K562 (cell line): ENCODE results near the gene ADAMTS2. TPM values are rescaled to one million over a fixed set of nuclear protein-coding genes. Genes with fewer than 3 reads are reported as not detected.

ENCODE experiments used
- ATAC-seq: fragments of 200-7000 bp; cut with Tn5 transposase; 3 replicates; pipeline ENCODE4 v1.9.1; 2020; ENCODE audit warnings: moderate library complexity
- BruUV-seq: library from RNA; stranded (reverse); fragments of 400-500 nt; replicated peaks from 2 replicates; lab custom pipeline; 2021; lab: Mats Ljungman, UMichigan
- CTCF ChIA-PET: fragments of 300-600 bp; formaldehyde crosslinking; extraction: SDS; loops from one replicate; lab custom pipeline; 2021; ENCODE audit warnings: low intra/inter-chr PET ratio; lab: Yijun Ruan, JAX
- POLR2A ChIA-PET: fragments of 300-600, 350-650 bp; sonication (Branson Sonifier 250); formaldehyde crosslinking; extraction: SDS; loops from one replicate; lab custom pipeline; 2021; ENCODE audit warnings: antibody characterized with exemption, inconsistent platforms; lab: Yijun Ruan, JAX
- DNase-seq, 4 experiments: peaks; one replicate each; pipeline versions ENCODE4 v3.0.0 to v3.0.0-alpha.2; 2011 to 2018; ENCODE audit warnings: low spot score in 3 of 4, mixed read lengths in 3 of 4; ENCODE audit errors: extremely low read depth in 1 of 4
- FAIRE-seq: peaks from 2 replicates; lab custom pipeline; 2011; peaks lifted over from hg19 to GRCh38; lab: Jason Lieb, UNC
- H2AFZ ChIP-seq: 2 replicates; pipeline ENCODE4 v1.6.0; 2011; ENCODE audit warnings: low read depth, low read length, control low read depth, inconsistent platforms
- H3K27ac ChIP-seq: fragments of 200-600 bp; 3 replicates; pipeline ENCODE4 v1.8.0; 2011; ENCODE audit warnings: low read depth, mild to moderate bottlenecking, control low read depth, inconsistent platforms, low read length, moderate library complexity, mixed read lengths; ENCODE audit errors: extremely low read depth
- H3K27me3 ChIP-seq, 2 experiments: fragments of 300-600 bp in 1 of 2; 2 replicates in 1 of 2; 3 replicates in 1 of 2; pipeline versions ENCODE4 v1.6.0 to v1.8.0; 2011; ENCODE audit warnings: inconsistent platforms in 2 of 2, low read length in 2 of 2, mild to moderate bottlenecking in 1 of 2, mixed read lengths in 1 of 2, moderate library complexity in 1 of 2; ENCODE audit not compliant: control insufficient read depth in 2 of 2, insufficient read depth in 2 of 2
- H3K36me3 ChIP-seq: fragments of 300-600 bp; 3 replicates; pipeline ENCODE4 v1.8.0; 2011; ENCODE audit warnings: mild to moderate bottlenecking, low read length, inconsistent platforms; ENCODE audit not compliant: control insufficient read depth, insufficient read depth
- H3K4me1 ChIP-seq, 2 experiments: fragments of 200-600 bp in 1 of 2; replicated peaks in 1 of 2; 2 replicates in 1 of 2; 3 replicates in 1 of 2; pipeline versions ENCODE4 v1.5.1 to v1.8.0; 2011; ENCODE audit warnings: inconsistent platforms in 2 of 2, low read length in 2 of 2, mild to moderate bottlenecking in 1 of 2, mixed read lengths in 1 of 2, moderate library complexity in 1 of 2; ENCODE audit not compliant: control insufficient read depth in 2 of 2, insufficient read depth in 2 of 2
- H3K4me2 ChIP-seq: 2 replicates; pipeline ENCODE4 v1.6.1; 2011; ENCODE audit warnings: low read length, control low read depth, inconsistent platforms, mixed read lengths; ENCODE audit not compliant: insufficient read depth
- H3K4me3 ChIP-seq: fragments of 200-600 bp; sonication (generic), shearing (Covaris generic); 2 replicates; pipeline ENCODE4 v1.5.1; 2016; ENCODE audit warnings: control low read depth, inconsistent platforms
- H3K79me2 ChIP-seq: fragments of 200-600 bp; 3 replicates; pipeline ENCODE4 v1.8.0; 2011; ENCODE audit warnings: low read length, inconsistent platforms; ENCODE audit not compliant: control insufficient read depth, insufficient read depth
- H3K9ac ChIP-seq, 2 experiments: 2 replicates each; pipeline versions ENCODE4 v1.6.0 to v1.6.1; 2011; ENCODE audit warnings: low read depth in 2 of 2, low read length in 2 of 2, control low read depth in 1 of 2, inconsistent platforms in 1 of 2, mild to moderate bottlenecking in 1 of 2, mixed read lengths in 1 of 2; ENCODE audit not compliant: insufficient read depth in 1 of 2
- H3K9me1 ChIP-seq: one replicate; pipeline ENCODE4 v1.6.0; 2011; ENCODE audit warnings: inconsistent platforms, mild to moderate bottlenecking, low read length, moderate library complexity; ENCODE audit not compliant: control insufficient read depth, insufficient read depth
- H3K9me3 ChIP-seq: replicated peaks from 2 replicates; pipeline ENCODE4 v1.5.1; 2011; ENCODE audit warnings: low read depth, low read length, inconsistent platforms; ENCODE audit not compliant: control insufficient read depth, insufficient read depth
- H4K20me1 ChIP-seq: replicated peaks from 2 replicates; pipeline ENCODE4 v1.6.1; 2011; ENCODE audit warnings: low read length, inconsistent platforms, mixed read lengths; ENCODE audit not compliant: control insufficient read depth, insufficient read depth
- CBFA2T3 ChIP-seq: fragments of 450-650 bp; IDR thresholded peaks from 2 replicates; pipeline ENCODE4 v1.6.1; 2017
- FOXM1 ChIP-seq, 2 experiments: fragments of 450-650 bp in 1 of 2; sonication (generic) in 1 of 2; formaldehyde crosslinking in 1 of 2; IDR thresholded peaks; 2 replicates each; pipeline versions ENCODE4 v1.6.1 to v1.9.0; 2017 to 2022; ENCODE audit warnings: low read depth in 2 of 2, mild to moderate bottlenecking in 2 of 2, missing genetic modification reagents in 1 of 2, moderate library complexity in 1 of 2
- HINFP ChIP-seq: fragments of 450-650 bp; conservative IDR thresholded peaks from 2 replicates; pipeline ENCODE4 v1.6.1; 2016; ENCODE audit warnings: missing genetic modification characterization, low read depth, mild to moderate bottlenecking, control low read depth, missing compliant biosample characterization
- L3MBTL2 ChIP-seq: fragments of 450-650 bp; IDR thresholded peaks from 2 replicates; pipeline ENCODE4 v1.6.1; 2016; ENCODE audit warnings: mild to moderate bottlenecking, moderate library complexity
- MED1 ChIP-seq: sonication (generic); formaldehyde crosslinking; IDR thresholded peaks from 2 replicates; pipeline ENCODE4 v1.8.1; 2023; ENCODE audit warnings: missing genetic modification reagents, borderline replicate concordance
- MYBL2 ChIP-seq, 2 experiments: fragments of 450-650 bp in 1 of 2; sonication (generic) in 1 of 2; formaldehyde crosslinking in 1 of 2; IDR thresholded peaks; 2 replicates each; pipeline versions ENCODE4 v1.6.1 to v1.8.1; 2017 to 2022; ENCODE audit warnings: borderline replicate concordance in 1 of 2, inconsistent platforms in 1 of 2, low read depth in 1 of 2, mild to moderate bottlenecking in 1 of 2, missing genetic modification reagents in 1 of 2, moderate library complexity in 1 of 2
- RBFOX2 ChIP-seq: fragments of 200-400 bp; formaldehyde crosslinking; IDR thresholded peaks from 2 replicates; pipeline ENCODE4 v1.6.1; 2017; ENCODE audit warnings: low read depth, mild to moderate bottlenecking, low read length, moderate library complexity
- RUNX1 ChIP-seq: sonication (generic); IDR thresholded peaks from 2 replicates; pipeline ENCODE4 v1.6.1; 2016; ENCODE audit warnings: antibody characterized with exemption, low read depth
- SMAD3 ChIP-seq: fragments of 450-650 bp; formaldehyde crosslinking; conservative IDR thresholded peaks from 2 replicates; pipeline ENCODE4 v1.4.0; 2020; ENCODE audit warnings: mild to moderate bottlenecking
- WHSC1 ChIP-seq: IDR thresholded peaks from one replicate; pipeline ENCODE4 v1.6.1; 2012; ENCODE audit warnings: low read length, control low read depth, inconsistent platforms
- ZFP1 ChIP-seq: fragments of 450-650 bp; formaldehyde crosslinking; IDR thresholded peaks from 2 replicates; pipeline ENCODE4 v1.4.0; 2020; ENCODE audit warnings: mild to moderate bottlenecking, mixed read lengths
- WGBS: fragments of 100-300 bp; shearing (Covaris generic); methylation state at CpG from one replicate; pipeline ENCODE4 v1.1.6; 2016; ENCODE audit warnings: low coverage, mixed read lengths; ENCODE audit not compliant: insufficient coverage; ENCODE audit errors: missing lambda C conversion rate; 5-methylcytosine and 5-hydroxymethylcytosine counted together
- in situ Hi-C: fragments of 300-500 bp; cut with MboI; formaldehyde crosslinking; loops from 4 replicates; pipeline ENCODE4 v1.15.0; 2018; ENCODE audit warnings: inconsistent platforms, mixed read lengths
- intact Hi-C: fragments of 100-400 bp; cut with micrococcal nuclease; formaldehyde crosslinking; loops from 2 replicates; pipeline ENCODE4 v1.14.2; 2022
- polyA plus RNA-seq, 8 experiments: library from polyadenylated mRNA; depleted of rRNA in 4 of 8; stranded (reverse) in 5 of 8; unstranded in 3 of 8; fragments of >200 nt; fragmentation: Nextera tagmentation in 2 of 8; fragmentation: Illumina TruSeq in 1 of 8; extraction: Ambion mirVana in 2 of 8; extraction: Trizol in 1 of 8; gene quantifications; 2 replicates each; pipeline versions ENCODE4 v1.2.1 to v1.2.3, GENCODE V29; 2011 to 2014; ENCODE audit warnings: inconsistent platforms in 1 of 8, missing spikeins in 1 of 8
- total RNA-seq, 7 experiments: library from RNA; depleted of rRNA in 6 of 7; stranded (reverse); fragments of >200 nt in 6 of 7; fragmentation: Illumina TruSeq in 2 of 7; extraction: Trizol in 2 of 7; gene quantifications; 2 replicates each; pipeline versions ENCODE4 v1.2.1 to v1.2.3, GENCODE V29; 2011 to 2021; ENCODE audit warnings: low replicate concordance in 1 of 7
- TF ChIP-seq, protein P1 (sequence below): fragments of 250-450 bp; sonication (Bioruptor Pico); IDR thresholded peaks from 2 replicates; pipeline ENCODE4 v1.8.0; 2021; ENCODE audit warnings: moderate library complexity, mild to moderate bottlenecking, inconsistent platforms

ADAMTS2 gene
- total and polyA plus RNA-seq, 9 of the 15 experiments (the other 6 are each of a cell fraction or from before 2014, with no cell fraction given): not detected

DNA sequence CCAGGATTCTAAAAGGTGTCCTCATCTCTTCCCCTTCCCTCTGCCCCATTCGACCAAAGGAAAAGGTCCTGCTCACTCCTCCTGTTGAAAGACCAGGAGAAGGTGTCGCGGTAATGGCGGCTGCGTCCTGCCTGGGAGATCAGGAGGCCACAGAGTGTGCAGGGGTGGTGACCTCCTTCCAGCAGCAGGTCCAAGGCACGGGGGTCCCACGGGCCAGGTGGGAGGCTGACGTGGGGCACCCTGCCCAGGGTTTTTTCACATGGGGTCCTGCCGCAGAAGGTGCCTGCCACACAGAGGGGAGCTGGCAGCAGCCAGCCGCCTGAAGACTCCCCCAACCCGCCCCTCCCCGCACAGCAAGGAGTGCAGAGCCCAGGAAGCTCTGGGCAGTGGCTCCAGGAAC is 22.2 kb upstream of the ADAMTS2 start:
- H3K36me3 ChIP-seq: no peaks in the 10 kb centered on the region
- DNase-seq (no peak), ATAC-seq (no peak), FAIRE-seq (no peak)
- H3K9ac ChIP-seq: no peak overlapping the region
- CTCF ChIA-PET: no interaction called here
- POLR2A ChIA-PET: no interaction called here
- no peaks in the 10 kb centered on the region for H3K79me2 ChIP-seq
- H3K27ac ChIP-seq: no peak overlapping the region
- H2AFZ ChIP-seq: no peak overlapping the region
- intact Hi-C loops (no loop called here), in situ Hi-C loops (no loop called here)
- H3K4me1 ChIP-seq: no peaks in the 10 kb centered on the region; a peak in 1 of 5 replicates
- peaks cover 18 to 74% of the 10 kb centered on the region in 2 experiments; a peak in 4 of 5 replicates for H3K27me3 ChIP-seq
- no peaks in the 10 kb centered on the region for H3K9me3 ChIP-seq
- H3K9me1 ChIP-seq: no peaks in the 10 kb centered on the region
- H3K4me2 ChIP-seq: no peak overlapping the region
- no peak overlapping the region for H3K4me3 ChIP-seq
- TF ChIP-seq SMAD3 (CRISPR knock-in tag) (no peak), RUNX1 (no peak), CBFA2T3 (no peak), HINFP (tag) (no peak), L3MBTL2 (no peak), FOXM1 (IDR thresholded peaks at IDR 0.05; ENCODE audit: low read depth) (no peak), FOXM1 (CRISPR knock-in tag; IDR thresholded peaks at IDR 0.05; ENCODE audit: low read depth) (no peak), RBFOX2 (no peak), WHSC1 (no peak), MYBL2 (IDR thresholded peaks at IDR 0.05; ENCODE audit: low read depth) (no peak), MYBL2 (CRISPR knock-in tag; IDR thresholded peaks at IDR 0.05; ENCODE audit: borderline replicate concordance) (no peak), MED1 (no peak), ZFP1 (CRISPR knock-in tag) (no peak)
- TF ChIP-seq, protein P1, sequence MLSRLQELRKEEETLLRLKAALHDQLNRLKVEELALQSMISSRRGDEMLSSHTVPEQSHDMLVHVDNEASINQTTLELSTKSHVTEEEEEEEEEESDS (CRISPR knock-in tag): no peak
- H4K20me1 ChIP-seq: peaks cover 3% of the 10 kb centered on the region; the same call in 1 of the 2 replicates
- no TSS peak for BruUV-seq
- 0% methylated on average over 7 of the region's 12 CpGs for WGBS
